ENCODE results near the gene FUNDC2. TPM values are rescaled to one million over a fixed set of nuclear protein-coding genes. Genes with fewer than 3 reads are reported as not detected.

The FUNDC2 gene
- total and polyA plus RNA-seq, 2 experiments from 2014 or later, result 57.7 to 87.5 TPM

DNA sequence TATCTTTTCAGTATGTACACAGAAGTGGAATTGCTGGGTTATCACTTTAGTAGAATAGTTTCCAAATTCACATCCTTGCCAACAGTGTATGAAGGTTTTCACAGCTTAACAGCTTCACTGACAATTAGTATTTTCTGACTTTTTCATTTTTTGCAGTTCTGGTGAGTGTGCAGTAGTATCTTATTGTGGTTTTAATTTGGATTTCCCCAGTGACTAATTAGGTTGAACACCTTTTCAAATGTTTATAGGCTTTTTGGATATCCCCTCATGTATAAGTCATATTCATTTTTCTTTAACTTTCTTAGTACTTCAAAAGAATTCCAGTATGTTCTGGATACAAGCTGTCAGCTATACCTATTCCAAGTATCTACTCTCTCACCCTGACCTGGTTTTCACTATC, 81.8 kb downstream of the FUNDC2 start:
- Histone ChIP-seq H3K27ac (no peak overlapping the region), H3K9me2 (replicated peaks; ENCODE audit: insufficient read depth) (no peaks in the 10 kb centered on the region), H3K79me2 (no peaks in the 10 kb centered on the region), H3K9me3 (ENCODE audit: low read depth) (peaks cover 13% of the 10 kb centered on the region), H3K4me3 (no peak overlapping the region), H2AFZ (no peak overlapping the region), H3K4me2 (no peak overlapping the region), H3K4me1 (ENCODE audit: insufficient read depth) (no peaks in the 10 kb centered on the region), H3K36me3 (replicated peaks; ENCODE audit: insufficient read depth, low read depth) (no peaks in the 10 kb centered on the region), H3K27me3 (no peaks in the 10 kb centered on the region), H4K20me1 (ENCODE audit: insufficient read depth, poor library complexity, severe bottlenecking) (no peaks in the 10 kb centered on the region)
- TF ChIP-seq EZH2 (IDR thresholded peaks at IDR 0.05; ENCODE audit: borderline replicate concordance) (no peak), EZH2phosphoT487 (IDR thresholded peaks at IDR 0.05; ENCODE audit: low read depth, severe bottlenecking, unreplicated experiment) (no peak)
- TF ChIP-seq, protein P1, sequence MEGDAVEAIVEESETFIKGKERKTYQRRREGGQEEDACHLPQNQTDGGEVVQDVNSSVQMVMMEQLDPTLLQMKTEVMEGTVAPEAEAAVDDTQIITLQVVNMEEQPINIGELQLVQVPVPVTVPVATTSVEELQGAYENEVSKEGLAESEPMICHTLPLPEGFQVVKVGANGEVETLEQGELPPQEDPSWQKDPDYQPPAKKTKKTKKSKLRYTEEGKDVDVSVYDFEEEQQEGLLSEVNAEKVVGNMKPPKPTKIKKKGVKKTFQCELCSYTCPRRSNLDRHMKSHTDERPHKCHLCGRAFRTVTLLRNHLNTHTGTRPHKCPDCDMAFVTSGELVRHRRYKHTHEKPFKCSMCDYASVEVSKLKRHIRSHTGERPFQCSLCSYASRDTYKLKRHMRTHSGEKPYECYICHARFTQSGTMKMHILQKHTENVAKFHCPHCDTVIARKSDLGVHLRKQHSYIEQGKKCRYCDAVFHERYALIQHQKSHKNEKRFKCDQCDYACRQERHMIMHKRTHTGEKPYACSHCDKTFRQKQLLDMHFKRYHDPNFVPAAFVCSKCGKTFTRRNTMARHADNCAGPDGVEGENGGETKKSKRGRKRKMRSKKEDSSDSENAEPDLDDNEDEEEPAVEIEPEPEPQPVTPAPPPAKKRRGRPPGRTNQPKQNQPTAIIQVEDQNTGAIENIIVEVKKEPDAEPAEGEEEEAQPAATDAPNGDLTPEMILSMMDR (IDR thresholded peaks at IDR 0.05; ENCODE audit: poor library complexity), result no peak
- no peak for DNase-seq (ENCODE audit: low spot score)

Other genes with a start within 250 kb of the FUNDC2 start
- gene MPP1, start 221.4 kb upstream of the FUNDC2 start, total RNA-seq, result 18.7 and 20.4 TPM in 2 replicates
- 11.4 and 15.0 TPM in 2 replicates for gene MPP1, start 221.4 kb upstream of the FUNDC2 start, polyA plus RNA-seq
- gene SMIM9, start 192.2 kb upstream of the FUNDC2 start, total RNA-seq, result not detected in 2 replicates
- not detected in 2 replicates for gene SMIM9, start 192.2 kb upstream of the FUNDC2 start, polyA plus RNA-seq
- gene F8A1, start 140.5 kb upstream of the FUNDC2 start, total RNA-seq, result 6.4 and 7.7 TPM in 2 replicates
- gene F8A1, start 140.5 kb upstream of the FUNDC2 start, polyA plus RNA-seq, result 33.8 and 40.1 TPM in 2 replicates
- gene F8, start 4.1 kb upstream of the FUNDC2 start, total RNA-seq, result 1.4 and 2.1 TPM in 2 replicates
- 0.92 and 1.7 TPM in 2 replicates for gene F8, start 4.1 kb upstream of the FUNDC2 start, polyA plus RNA-seq
- gene CMC4, start 44.3 kb downstream of the FUNDC2 start, total RNA-seq, result 10.8 and 14.2 TPM in 2 replicates
- 16.3 and 18.4 TPM in 2 replicates for gene CMC4, start 44.3 kb downstream of the FUNDC2 start, polyA plus RNA-seq
- gene MTCP1, start 44.3 kb downstream of the FUNDC2 start, total RNA-seq, result 0.32 and 1.7 TPM in 2 replicates
- 13.2 TPM in 2 replicates for gene MTCP1, start 44.3 kb downstream of the FUNDC2 start, polyA plus RNA-seq
- gene BRCC3, start 44.7 kb downstream of the FUNDC2 start, total RNA-seq, result 13.4 and 19.8 TPM in 2 replicates
- gene BRCC3, start 44.7 kb downstream of the FUNDC2 start, polyA plus RNA-seq, result 21.5 and 27.2 TPM in 2 replicates
- 56.6 and 62.8 TPM in 2 replicates for gene VBP1, start 189.6 kb downstream of the FUNDC2 start, total RNA-seq
- gene VBP1, start 189.6 kb downstream of the FUNDC2 start, polyA plus RNA-seq, result 43.9 and 44.7 TPM in 2 replicates
- 1.00 and 1.2 TPM in 2 replicates for gene RAB39B, start 237.6 kb downstream of the FUNDC2 start, total RNA-seq
- 0.07 and 0.24 TPM in 2 replicates for gene RAB39B, start 237.6 kb downstream of the FUNDC2 start, polyA plus RNA-seq